Measurements from ENCODE around the gene PNMA6F. TPM values are rescaled to one million over a fixed set of nuclear protein-coding genes. Genes with fewer than 3 reads are reported as not detected.

PNMA6F gene
- total RNA-seq, 1 experiment from 2014 or later = not detected

DNA sequence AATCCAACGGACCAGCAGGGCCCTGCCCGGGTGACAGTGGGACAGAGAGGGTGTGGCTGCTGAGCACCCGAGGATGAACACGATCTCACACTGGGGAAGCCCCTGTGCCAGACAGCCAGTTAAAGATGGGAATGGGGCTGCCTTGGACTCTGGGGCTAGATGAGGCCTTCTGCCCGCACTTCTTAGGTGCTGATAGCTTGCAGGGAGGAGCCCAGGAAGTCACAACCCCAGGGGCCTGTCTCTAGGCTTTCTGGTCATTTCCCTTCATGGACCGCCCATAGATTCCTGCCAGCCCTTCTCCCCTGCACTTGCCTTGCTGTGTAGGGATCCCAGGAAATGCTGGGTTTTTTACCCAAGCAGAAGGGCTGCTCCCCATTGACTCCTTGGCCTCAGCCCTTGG, 18.5 kb upstream of the PNMA6F start:
- ChIA-PET RAD21 (ENCODE audit: low non-redundant PET in 1 of 2, low total read pairs in 2 of 2, uncharacterized antibody in 2 of 2, unreplicated experiment in 2 of 2) (no interaction called here), CTCF (no interaction called here), POLR2A (no interaction called here)
- no peaks in the 10 kb centered on the region for H3K9me3 ChIP-seq (ENCODE audit: control insufficient read depth in 1 of 2, insufficient read depth in 1 of 2, low read depth in 1 of 2, low read length in 2 of 2)
- H4K20me1 ChIP-seq (ENCODE audit: insufficient read depth) = no peaks in the 10 kb centered on the region
- DNase-seq (ENCODE audit: low read depth, low spot score) = no peak
- no peaks in the 10 kb centered on the region for H3K9me2 ChIP-seq (ENCODE audit: insufficient read depth)
- no peaks in the 10 kb centered on the region for H3K27me3 ChIP-seq (ENCODE audit: insufficient read depth, low read length)
- H3K27ac ChIP-seq (ENCODE audit: low read depth, low read length) = no peak overlapping the region
- no peak overlapping the region for H3K4me3 ChIP-seq (replicated peaks in 1 of 2; ENCODE audit: low read depth in 1 of 2, low read length in 2 of 2)
- no peak overlapping the region for H2AFZ ChIP-seq (ENCODE audit: low read depth, low read length, poor library complexity, severe bottlenecking)
- TF ChIP-seq SRF (IDR thresholded peaks at IDR 0.05; ENCODE audit: low read depth) (no peak), MAX (IDR thresholded peaks at IDR 0.05) (no peak), POLR2A (IDR thresholded peaks at IDR 0.05; ENCODE audit: borderline replicate concordance, extremely low read depth, insufficient read depth, insufficient read length) (no peak), EGR1 (IDR thresholded peaks at IDR 0.05; ENCODE audit: low read depth) (no peak), REST (IDR thresholded peaks at IDR 0.05; ENCODE audit: low read depth) (no peak)
- H3K4me1 ChIP-seq (ENCODE audit: control insufficient read depth in 1 of 2, insufficient read depth in 2 of 2, low read length in 2 of 2) = peaks cover 0 to 6% of the 10 kb centered on the region in 2 experiments; a peak in 1 of 4 replicates
- 0 out of 4 replicates have a peak, but pooled peaks cover 0 to 2% of the 10 kb centered on the region in 2 experiments for H3K36me3 ChIP-seq (ENCODE audit: control insufficient read depth in 1 of 2, insufficient read depth in 2 of 2, low read length in 2 of 2)
- ATAC-seq = no peak
- intact Hi-C loops (cut with micrococcal nuclease) = no loop called here
- no peak overlapping the region for H3K9ac ChIP-seq (ENCODE audit: low read length)
- no TSS peak for BruUV-seq (replicated peaks)
- no peak overlapping the region for H3K4me2 ChIP-seq (ENCODE audit: low read length)
- H3K79me2 ChIP-seq (ENCODE audit: insufficient read depth, low read length) = peaks cover 11% of the 10 kb centered on the region; the same call in 1 of the 2 replicates

DNA sequence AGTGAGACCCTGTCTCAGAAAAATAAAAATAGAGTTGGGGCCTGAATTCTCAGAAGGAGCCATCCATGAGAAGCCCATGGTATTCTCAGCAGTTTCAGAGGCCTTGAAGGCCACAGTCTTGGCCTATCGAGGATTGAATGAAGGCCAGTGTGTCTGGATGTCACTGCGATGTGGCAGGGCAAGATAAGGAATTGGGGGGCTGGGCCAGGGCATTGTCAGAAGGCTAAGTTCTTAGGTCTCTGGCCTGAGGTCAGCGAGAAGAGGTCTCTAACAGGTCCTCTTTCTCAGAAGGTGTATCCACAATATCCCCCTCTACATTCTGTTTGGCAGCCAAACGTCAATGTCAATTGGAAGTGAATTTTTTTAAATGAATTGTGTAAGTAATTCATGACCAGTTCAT, 18.1 kb upstream of the PNMA6F start:
- H3K27ac ChIP-seq (ENCODE audit: low read depth, low read length) = no peak overlapping the region
- H3K4me2 ChIP-seq (ENCODE audit: low read length) = no peak overlapping the region
- no peaks in the 10 kb centered on the region for H3K9me3 ChIP-seq (ENCODE audit: control insufficient read depth in 1 of 2, insufficient read depth in 1 of 2, low read depth in 1 of 2, low read length in 2 of 2)
- DNase-seq (ENCODE audit: low read depth, low spot score) = no peak
- H3K4me1 ChIP-seq (ENCODE audit: control insufficient read depth in 1 of 2, insufficient read depth in 2 of 2, low read length in 2 of 2) = peaks cover 0 to 6% of the 10 kb centered on the region in 2 experiments; a peak in 1 of 4 replicates
- no peak overlapping the region for H3K4me3 ChIP-seq (replicated peaks in 1 of 2; ENCODE audit: low read depth in 1 of 2, low read length in 2 of 2)
- ChIA-PET RAD21 (ENCODE audit: low non-redundant PET in 1 of 2, low total read pairs in 2 of 2, uncharacterized antibody in 2 of 2, unreplicated experiment in 2 of 2) (no interaction called here), POLR2A (no interaction called here), CTCF (no interaction called here)
- ATAC-seq = no peak
- H4K20me1 ChIP-seq (ENCODE audit: insufficient read depth) = no peaks in the 10 kb centered on the region
- H3K36me3 ChIP-seq (ENCODE audit: control insufficient read depth in 1 of 2, insufficient read depth in 2 of 2, low read length in 2 of 2) = 0 out of 4 replicates have a peak, but pooled peaks cover 0 to 2% of the 10 kb centered on the region in 2 experiments
- H3K9ac ChIP-seq (ENCODE audit: low read length) = no peak overlapping the region
- intact Hi-C loops (cut with micrococcal nuclease) = no loop called here
- H3K9me2 ChIP-seq (ENCODE audit: insufficient read depth) = no peaks in the 10 kb centered on the region
- H3K79me2 ChIP-seq (ENCODE audit: insufficient read depth, low read length) = peaks cover 11% of the 10 kb centered on the region; the same call in 1 of the 2 replicates
- no peak overlapping the region for H2AFZ ChIP-seq (ENCODE audit: low read depth, low read length, poor library complexity, severe bottlenecking)
- H3K27me3 ChIP-seq (ENCODE audit: insufficient read depth, low read length) = no peaks in the 10 kb centered on the region
- TF ChIP-seq CEBPB (IDR thresholded peaks at IDR 0.05; ENCODE audit: low read depth) = no peak
- no peak for TF ChIP-seq SP1 (IDR thresholded peaks at IDR 0.05; ENCODE audit: low read depth)
- TF ChIP-seq CBX3 (IDR thresholded peaks at IDR 0.05; ENCODE audit: low read depth) = no peak
- no peak for TF ChIP-seq RAD21 (IDR thresholded peaks at IDR 0.05; ENCODE audit: low read depth)
- no peak for TF ChIP-seq SIN3A (IDR thresholded peaks at IDR 0.05; ENCODE audit: low read depth)
- TF ChIP-seq REST (IDR thresholded peaks at IDR 0.05; ENCODE audit: low read depth) = no peak
- no TSS peak for BruUV-seq (replicated peaks)

Data from HCT116 (cell line).